ENCODE results near the gene NRROS. TPM values are rescaled to one million over a fixed set of nuclear protein-coding genes. Genes with fewer than 3 reads are reported as not detected.

Gene NRROS
- total and polyA plus RNA-seq, 7 donors: 0.60 to 7.5 (median 5.8) TPM

- TF ChIP-seq POLR2AphosphoS5 (IDR thresholded peaks at IDR 0.05) (no peak), EP300 (IDR thresholded peaks at IDR 0.05) (no peak), CTCF (IDR thresholded peaks at IDR 0.05) (no peak), POLR2A (IDR thresholded peaks at IDR 0.05) (no peak)
- peaks cover 0 to 1% (median under 1%) of the 10 kb centered on the region in 4 donors for H3K4me1 ChIP-seq
- H3K27me3 ChIP-seq: peaks cover 0 to 5% (median 0%) of the 10 kb centered on the region in 3 donors
- intact Hi-C loops (cut with DNase I): no loop called here
- 80 to 90% methylated on average over 4 of the region's 4 CpGs for WGBS, 2 donors
- no peaks in the 10 kb centered on the region for H3K36me3 ChIP-seq
- no peaks in the 10 kb centered on the region for H3K9me3 ChIP-seq
- DNase-seq: no peak
- no peak overlapping the region for H3K4me3 ChIP-seq
- no peak overlapping the region for H3K27ac ChIP-seq
Measured at GRCh38 chr3:196645096-196645495, 5.6 kb downstream of the NRROS start.

GRCh38 chr3:196645897-196646665 lies 6.6 kb downstream of the NRROS start:
- no peak for DNase-seq
- Histone ChIP-seq H3K4me3 (no peak overlapping the region), H3K27ac (no peak overlapping the region), H3K36me3 (no peaks in the 10 kb centered on the region), H3K4me1 (peaks cover 0 to 6% (median 5%) of the 10 kb centered on the region in 4 donors), H3K27me3 (no peaks in the 10 kb centered on the region), H3K9me3 (no peaks in the 10 kb centered on the region)
- TF ChIP-seq POLR2A (IDR thresholded peaks at IDR 0.05): no peak
- no peak for TF ChIP-seq CTCF (IDR thresholded peaks at IDR 0.05)
- no peak for TF ChIP-seq POLR2AphosphoS5 (IDR thresholded peaks at IDR 0.05)
- TF ChIP-seq EP300 (IDR thresholded peaks at IDR 0.05): no peak
- 86 to 91% methylated on average over 21 of the region's 21 CpGs for WGBS, 2 donors
- intact Hi-C loops (cut with DNase I): no loop called here

GRCh38 chr3:196646666-196647216 lies 7.2 kb downstream of the NRROS start:
- Histone ChIP-seq H3K27me3 (no peaks in the 10 kb centered on the region), H3K36me3 (no peaks in the 10 kb centered on the region), H3K27ac (no peak overlapping the region), H3K4me1 (peaks cover 0 to 11% (median 9%) of the 10 kb centered on the region in 4 donors), H3K4me3 (no peak overlapping the region), H3K9me3 (no peaks in the 10 kb centered on the region)
- WGBS, 2 donors: 93 to 94% methylated on average over 17 of the region's 17 CpGs
- intact Hi-C loops (cut with DNase I): no loop called here
- DNase-seq: no peak
- no peak for TF ChIP-seq EP300 (IDR thresholded peaks at IDR 0.05)
- no peak for TF ChIP-seq CTCF (IDR thresholded peaks at IDR 0.05)
- TF ChIP-seq POLR2AphosphoS5 (IDR thresholded peaks at IDR 0.05): no peak
- TF ChIP-seq POLR2A (IDR thresholded peaks at IDR 0.05): no peak

GRCh38 chr3:196650740-196651311 lies 11.3 kb downstream of the NRROS start:
- H3K27ac ChIP-seq: peak overlapping the region in 3 of 4 donors; percentile 45 to 72 (median 52)
- no peaks in the 10 kb centered on the region for H3K36me3 ChIP-seq
- TF ChIP-seq POLR2A (IDR thresholded peaks at IDR 0.05) (no peak), POLR2AphosphoS5 (IDR thresholded peaks at IDR 0.05) (peak in 1 of 4 donors; percentile 30)
- peaks cover 0 to 13% (median 9%) of the 10 kb centered on the region in 4 donors for H3K4me1 ChIP-seq
- H3K9me3 ChIP-seq: no peaks in the 10 kb centered on the region
- H3K4me3 ChIP-seq: no peak overlapping the region
- no peaks in the 10 kb centered on the region for H3K27me3 ChIP-seq
- 55 to 58% methylated on average over 6 of the region's 6 CpGs for WGBS, 2 donors
- peak; percentile 76 for DNase-seq
- intact Hi-C loops (cut with DNase I): no loop called here

- Histone ChIP-seq H3K4me3 (no peak overlapping the region), H3K9me3 (no peaks in the 10 kb centered on the region), H3K4me1 (peaks cover 0 to 13% (median 9%) of the 10 kb centered on the region in 4 donors), H3K27ac (peak overlapping the region in 3 of 4 donors; percentile 45 to 72 (median 52)), H3K27me3 (no peaks in the 10 kb centered on the region), H3K36me3 (no peaks in the 10 kb centered on the region)
- DNase-seq: no peak
- 74 to 98% methylated on average over 3 of the region's 3 CpGs for WGBS, 2 donors
- intact Hi-C loops (cut with DNase I): no loop called here
- no peak for TF ChIP-seq EP300 (IDR thresholded peaks at IDR 0.05)
- no peak for TF ChIP-seq POLR2A (IDR thresholded peaks at IDR 0.05)
- TF ChIP-seq POLR2AphosphoS5 (IDR thresholded peaks at IDR 0.05): no peak
- TF ChIP-seq CTCF (IDR thresholded peaks at IDR 0.05): no peak
Measured at GRCh38 chr3:196651819-196652218, 12.3 kb downstream of the NRROS start.
